Measurements from ENCODE around the gene LTBP2.

The LTBP2 gene

DNA sequence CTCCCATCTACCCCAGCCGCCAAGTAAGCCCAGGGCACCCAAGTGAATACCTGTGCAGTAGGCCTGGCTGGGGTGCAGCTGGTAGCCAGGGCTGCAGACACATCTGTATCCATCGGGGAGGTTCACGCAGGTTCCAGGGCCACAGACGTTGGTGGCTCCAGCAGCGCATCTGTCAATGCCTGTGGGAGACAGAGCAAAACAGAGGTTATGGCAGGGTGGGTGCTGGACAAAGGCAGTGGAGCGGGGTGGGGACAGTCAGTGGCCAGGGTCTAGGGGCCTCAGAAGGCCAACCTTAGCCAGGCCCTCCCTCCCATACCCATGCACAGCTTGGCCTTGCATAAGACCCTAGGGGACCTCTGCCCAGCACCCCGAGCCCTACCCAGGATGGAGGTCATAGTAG, 89.3 kb downstream of the LTBP2 start:
- DNase-seq = no peak

DNA sequence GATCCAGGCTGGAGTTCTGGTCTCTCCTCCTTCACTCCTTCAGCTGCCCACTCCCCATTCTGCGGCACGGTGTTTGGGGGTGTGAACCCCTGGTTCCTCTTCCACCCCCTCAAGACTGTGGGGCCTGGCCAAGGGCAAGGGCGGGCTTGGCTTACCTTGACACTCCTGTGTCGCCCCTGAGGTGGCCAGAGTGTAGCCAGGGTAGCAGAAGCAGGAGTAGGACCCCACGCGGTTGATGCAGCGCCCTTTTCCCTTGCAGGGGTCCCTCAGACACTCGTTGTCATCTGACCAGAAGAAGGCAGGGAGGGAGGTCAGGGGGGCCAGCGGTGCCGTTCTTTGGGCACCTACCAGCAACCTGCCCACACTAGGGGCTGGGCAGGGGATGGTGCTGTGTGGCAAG, 90.3 kb downstream of the LTBP2 start:
- DNase-seq = no peak

DNA sequence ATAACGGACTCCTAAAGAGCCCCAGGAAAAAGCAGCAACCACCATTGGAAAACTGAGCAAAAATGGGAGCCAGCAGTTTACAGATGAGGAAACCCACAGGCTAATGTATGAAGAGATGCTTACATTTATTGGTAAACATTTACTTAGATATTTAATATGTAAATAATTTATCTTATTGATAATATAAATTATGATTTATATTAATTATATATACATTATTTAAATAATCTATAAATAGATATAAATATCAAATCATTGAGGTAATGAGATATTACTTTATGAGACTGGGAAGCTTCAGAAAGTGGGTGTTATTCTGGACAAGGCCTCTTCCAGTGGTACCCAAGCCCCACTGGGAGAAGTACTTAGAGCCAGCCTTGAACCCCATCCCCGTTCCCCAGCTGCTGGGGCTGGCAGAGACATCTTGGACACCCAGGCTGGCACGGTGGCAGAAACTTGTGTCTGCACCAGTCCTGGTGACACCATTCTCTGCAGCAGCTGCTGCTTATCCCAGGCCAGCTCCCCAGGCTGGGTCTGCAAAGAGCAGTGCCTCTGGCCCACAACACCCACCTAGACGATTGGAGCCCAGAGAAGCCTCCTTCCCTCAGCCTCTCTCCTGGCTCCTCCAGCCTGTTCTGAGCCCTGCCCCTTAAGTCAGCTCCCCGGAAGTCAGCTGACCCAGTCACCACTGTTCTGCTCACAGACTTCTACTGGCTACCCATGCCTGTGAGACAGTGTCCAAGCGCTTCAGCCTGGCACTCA, 92.5 kb downstream of the LTBP2 start:
- no peak for DNase-seq

DNA sequence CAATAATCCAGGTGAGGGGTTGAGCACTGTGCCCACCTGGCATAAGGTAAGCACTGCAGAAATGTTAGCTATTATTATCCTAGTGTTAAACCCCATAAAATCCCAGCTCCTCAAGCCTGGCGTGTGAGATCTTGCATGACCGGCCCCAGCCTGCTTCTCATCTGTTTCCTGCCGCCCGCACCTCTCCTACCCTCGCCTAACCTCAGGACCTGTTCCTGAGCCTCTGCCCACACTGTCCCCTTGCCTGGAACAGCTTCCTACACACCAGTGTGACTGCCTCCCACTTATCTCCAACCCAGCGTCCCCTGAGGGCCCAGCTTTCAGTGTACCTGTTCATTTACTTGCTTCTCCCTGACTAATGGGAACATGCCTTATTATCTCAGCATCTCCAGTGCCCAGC, 93.8 kb downstream of the LTBP2 start:
- DNase-seq = no peak

DNA sequence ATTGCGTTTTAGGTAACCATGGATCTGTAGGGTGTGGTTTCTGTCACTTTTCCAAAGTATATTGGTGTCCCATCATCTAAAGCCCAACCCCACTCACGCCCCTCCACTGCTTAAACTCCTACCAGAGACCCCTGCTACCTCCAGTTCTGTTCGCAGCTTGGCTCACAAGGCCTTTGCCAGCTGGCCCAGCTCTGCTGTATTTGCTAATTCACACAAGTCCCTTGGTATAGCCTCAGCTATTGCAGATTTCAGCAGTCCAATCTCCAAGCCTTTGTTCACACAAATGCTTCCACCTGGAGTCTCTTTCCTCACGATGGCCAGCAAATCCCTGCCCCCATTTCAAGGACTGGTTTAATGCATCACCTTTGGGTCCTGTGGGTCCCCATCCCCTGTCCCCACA, 94.3 kb downstream of the LTBP2 start:
- DNase-seq = no peak

DNA sequence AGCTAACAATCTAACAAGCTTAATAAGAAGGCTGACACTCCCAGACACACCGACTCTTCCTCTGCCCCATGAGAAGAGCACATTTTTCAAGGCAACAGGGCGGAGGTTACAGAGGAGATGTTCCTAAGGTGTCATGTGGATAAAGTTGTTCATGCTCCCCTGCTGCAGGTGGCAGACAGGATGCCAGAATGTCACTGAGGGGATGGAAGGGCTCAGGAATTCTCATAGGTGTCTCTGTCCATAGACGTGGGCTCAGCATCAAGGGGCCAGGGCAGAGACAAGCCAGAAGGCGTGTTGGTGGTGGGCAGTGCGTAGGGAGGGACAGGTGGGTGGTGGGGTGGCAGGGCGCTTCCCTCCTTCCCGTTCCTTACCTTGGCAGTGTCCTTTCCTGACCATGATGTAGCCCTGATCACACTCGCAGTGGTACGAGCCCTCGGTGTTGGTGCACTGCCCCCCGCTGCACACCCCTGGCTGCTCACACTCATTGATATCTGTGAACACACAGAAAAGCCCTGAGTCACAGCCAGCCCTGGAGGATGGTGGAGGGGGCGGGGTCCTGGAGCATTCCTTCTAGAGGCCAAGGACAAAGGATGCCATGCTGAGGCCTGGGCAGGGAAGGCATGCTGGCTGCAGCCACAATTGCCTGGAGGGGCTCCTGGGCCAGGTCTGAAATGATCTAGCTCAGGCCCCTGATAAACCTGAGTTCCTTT, 95.4 kb downstream of the LTBP2 start:
- DNase-seq = no peak

DNA sequence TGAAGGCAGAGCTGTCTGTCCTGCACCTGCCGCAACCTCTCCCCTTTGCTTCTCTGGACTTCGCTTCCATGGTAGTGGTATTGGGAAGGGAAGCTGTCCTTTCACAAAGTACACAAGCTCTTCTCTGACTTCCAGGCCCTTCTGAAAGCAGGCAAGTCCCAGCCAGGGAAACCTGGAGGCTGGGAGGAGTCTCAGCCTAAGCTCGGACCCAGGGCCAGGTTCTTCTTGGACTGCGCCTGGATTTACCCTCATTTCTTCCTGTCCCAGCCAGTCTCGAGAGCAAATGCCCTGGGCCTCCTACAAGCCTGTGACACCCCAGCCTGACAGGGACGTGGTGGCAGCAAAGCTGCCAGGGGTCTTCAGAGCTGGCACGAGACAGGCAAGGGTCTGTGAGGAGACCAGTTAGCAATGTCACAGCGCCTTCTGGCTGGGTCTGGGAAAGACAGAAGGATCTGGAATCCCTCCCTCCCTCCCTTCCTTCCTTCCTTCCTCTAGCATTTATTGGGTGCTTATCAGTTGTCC, 96.1 kb downstream of the LTBP2 start:
- no peak for DNase-seq

DNA sequence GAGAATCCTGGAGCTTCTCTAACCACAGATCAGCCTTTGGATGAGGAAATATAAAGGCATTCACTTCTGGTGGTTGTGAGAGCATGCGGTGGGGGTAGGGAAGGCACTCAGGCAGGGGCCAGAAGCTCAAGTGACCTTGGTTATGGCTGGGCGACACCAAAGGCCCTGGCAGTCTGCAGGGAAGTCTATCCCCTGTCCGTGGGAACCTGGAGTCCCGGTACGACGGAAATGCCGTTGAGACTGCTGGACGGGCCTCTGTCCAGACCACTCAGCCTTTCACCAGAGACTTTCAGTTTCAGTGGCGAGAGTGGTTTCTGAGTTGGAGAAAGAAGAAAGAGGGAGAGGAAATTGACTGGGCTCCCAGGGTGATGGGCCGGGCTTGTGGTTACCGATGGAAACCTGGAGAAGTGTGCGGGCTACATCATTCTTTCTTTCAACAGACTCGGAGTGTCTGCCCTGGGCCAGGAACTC, 97.5 kb downstream of the LTBP2 start:
- no peak for DNase-seq

DNA sequence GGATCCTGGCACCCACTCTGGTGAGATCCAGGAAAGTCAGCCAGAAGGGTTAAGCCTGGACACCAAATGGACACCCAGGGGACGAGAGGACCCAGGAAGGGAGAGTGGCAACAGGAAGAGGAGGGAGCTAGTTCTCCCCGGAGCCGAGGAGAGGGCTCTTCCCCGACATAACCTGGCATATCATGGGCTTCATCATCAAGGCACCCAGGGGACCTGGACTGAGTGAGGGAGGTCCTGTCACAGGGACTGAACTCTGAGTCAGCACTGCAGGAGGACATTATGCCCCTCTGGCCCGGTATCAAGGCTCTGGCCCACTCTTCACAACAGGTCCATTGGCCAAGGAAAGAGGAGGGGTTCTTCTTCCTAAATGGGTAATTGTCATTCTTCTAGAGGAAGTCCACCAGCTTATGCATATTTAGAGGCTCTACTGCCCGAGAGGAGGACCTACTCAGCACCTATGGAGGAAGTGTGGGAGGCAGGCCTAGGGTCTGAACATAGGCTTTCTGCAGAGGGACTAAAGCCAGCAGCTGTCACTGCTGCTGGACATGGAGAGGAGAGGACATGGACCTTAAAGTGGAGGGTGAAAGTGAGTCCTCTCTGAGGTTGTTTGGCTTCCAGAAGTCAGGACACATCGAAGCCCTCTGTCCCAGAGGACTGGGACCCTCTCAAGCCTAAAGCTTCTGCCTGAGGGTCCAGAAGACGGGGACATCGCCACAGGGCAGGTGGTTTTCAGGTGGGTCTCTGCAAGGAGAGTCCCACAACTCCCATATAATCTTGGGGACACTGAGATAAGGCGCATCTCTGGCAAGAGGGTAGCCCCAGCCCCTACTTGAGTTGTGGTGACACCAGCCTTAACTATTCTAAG, 99.8 kb downstream of the LTBP2 start:
- no peak for DNase-seq

DNA sequence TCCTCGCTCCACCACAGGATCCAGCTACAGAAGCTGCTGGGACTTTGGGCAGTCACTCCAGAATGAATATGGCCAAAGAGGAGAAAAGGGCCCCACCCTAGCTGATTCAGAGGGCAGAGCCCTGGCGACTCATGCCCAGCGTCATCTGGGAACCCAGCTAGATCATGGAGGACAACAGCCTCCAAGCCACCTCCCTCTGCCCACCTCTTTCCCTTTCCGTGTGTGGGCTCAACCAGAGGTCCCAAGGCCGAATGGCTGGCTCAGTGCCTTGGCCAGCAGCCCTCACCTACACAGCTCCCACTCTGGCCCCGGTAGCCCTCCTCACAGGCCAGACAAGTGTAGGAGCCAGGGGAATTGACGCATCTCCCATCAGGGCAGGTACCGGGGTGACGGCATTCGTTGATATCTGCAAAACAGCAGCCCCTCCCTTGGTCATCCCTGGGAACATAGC, 101.1 kb downstream of the LTBP2 start:
- DNase-seq = no peak

DNA sequence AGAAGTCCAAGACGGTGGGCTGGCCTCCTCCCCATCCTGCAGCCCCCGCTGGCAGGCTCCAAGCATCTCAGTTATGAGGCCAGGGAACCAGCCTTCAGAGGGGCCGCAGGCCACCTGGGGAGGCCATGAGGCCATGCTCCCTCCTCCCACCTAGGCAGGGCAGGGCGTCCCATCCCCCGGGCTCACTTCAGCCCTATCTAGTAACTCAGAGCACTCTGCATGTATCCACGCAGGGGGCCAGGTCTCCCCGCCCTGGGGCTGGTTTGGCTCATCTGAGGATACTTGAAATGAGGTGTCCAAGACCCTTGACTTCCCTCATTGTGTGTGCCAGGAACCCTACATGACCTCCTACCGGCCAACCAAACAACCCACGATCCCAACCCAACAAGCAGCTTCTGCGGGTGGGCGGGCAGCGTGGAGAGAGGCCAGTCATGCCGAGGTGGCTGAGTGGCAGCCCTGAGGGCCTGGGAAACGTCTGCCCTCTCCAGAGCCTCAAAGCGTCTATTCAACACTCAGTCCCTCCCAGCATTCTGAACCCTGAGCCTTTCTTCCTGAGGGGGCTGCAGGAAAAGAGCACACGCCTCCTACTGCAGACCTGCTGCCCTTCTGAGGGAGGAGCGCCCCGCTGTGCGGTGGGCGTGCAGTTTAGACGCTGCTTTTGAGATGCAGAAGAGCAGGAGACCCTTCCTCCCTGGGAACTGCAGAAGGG, 101.7 kb downstream of the LTBP2 start:
- DNase-seq = no peak

DNA sequence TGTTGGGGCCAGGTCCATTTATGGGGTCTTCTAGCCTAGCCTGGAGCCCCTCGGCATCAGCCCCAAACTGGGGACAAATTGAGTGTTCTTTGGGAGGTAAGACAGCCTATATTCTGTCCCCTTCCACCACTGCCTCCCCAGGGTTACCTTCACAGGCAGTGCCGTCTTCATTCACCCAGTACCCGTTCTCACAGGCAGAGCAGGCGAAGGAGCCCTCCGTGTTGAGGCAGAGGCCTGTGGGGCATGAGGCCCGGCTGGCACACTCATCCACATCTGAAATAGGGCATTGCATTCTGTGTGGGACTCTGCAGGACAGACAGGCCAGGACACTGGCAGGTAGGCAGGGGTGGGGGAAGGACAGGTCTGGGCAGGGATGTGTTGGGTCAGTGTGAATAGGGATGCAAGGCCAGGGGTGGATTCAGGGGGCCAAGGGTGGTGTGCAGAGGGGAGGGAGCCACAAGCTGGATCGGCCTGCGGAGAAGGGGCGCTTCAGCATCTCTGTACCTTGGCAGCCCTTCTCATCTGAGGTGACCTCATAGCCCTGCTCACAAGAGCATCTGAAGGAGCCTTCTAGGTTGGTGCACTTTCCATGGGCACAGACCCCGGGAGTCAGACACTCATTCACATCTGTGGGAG, 102.3 kb downstream of the LTBP2 start:
- DNase-seq = no peak

DNA sequence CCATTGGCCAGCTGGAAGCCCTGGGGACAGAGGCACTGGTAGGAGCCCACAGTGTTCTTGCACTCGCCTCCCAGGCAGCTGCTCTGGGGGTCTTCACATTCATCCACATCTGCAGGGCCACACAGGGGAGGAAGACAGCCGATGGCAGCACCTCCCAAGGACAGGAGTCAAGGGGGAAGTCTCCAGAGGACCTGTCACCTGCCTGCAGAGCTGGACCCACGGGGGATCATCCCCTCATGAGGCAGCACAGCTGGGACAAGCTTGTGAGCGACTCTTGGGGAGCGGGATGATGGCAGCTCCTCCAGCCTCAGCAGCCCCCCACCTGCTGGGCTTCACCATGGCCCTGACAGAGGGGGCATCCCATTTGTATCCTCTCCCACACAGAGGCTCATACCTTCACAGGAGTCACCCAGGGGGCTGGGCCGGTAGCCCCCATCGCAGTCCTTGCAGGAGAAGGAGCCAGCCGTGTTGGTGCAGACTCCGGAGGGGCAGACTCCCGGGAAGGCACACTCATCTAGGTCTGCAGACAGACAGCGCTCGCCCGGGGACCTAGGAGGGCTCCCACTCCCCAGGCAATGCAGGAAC, 103.1 kb downstream of the LTBP2 start:
- no peak for DNase-seq

DNA sequence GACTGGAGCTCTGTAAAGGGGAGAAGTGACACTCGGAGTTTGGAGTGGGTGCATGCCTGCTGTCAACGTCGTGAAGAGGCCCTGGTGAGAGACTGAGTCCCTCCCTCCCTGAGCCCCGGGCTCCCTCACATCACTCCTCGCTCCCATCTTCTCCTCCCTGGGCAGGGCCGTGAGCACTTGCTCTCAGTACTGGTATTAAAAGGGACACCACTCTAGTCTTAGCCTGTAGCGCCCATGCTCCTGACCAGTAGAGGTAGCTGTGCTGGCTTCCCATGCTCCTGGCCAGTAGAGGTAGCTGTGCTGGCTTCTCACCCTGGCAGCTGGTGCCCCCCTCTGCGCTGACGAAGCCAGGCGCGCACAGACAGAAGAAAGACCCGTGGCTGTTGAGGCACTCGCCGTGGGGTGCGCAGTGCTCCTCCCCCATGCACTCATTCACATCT, 103.7 kb downstream of the LTBP2 start:
- no peak for DNase-seq

DNA sequence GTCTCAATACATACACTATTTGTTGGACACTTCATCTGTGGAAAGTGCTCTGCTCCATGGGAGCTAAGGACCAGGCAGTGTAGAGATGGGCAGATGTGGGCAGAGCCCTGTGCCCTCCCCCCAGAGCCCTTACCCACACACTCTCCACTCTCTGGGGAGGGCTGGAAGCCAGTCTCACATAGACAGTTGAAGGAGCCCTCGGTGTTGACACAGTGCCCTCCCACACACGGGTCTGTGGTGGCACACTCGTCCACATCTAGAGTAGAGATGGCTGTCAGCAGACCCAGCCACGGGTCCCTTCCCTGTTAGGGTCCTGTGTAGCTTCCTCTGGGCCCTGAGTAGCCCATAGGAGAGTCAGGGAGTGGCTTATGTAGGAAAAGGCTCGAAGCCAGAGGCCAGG, 104.2 kb downstream of the LTBP2 start:
- no peak for DNase-seq

DNA sequence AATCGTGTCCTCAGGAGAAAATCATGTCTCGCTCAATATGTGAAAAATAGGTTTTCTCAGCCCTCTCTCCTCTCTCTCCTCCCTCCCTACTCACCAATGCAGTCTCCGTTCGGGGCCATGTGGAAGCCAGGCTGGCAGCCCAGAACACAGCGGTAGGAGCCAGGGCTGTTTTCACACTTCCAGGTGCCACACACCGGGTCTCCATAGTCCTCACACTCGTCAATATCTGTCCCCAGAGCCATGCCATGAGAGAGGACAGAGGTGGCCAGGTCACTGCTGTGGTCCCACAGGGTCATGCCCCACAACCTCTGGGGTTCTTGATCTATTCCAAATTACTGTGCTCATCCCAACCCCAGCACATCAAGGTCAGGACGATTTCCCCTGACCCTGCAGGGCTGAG, 105.0 kb downstream of the LTBP2 start:
- DNase-seq = no peak

DNA sequence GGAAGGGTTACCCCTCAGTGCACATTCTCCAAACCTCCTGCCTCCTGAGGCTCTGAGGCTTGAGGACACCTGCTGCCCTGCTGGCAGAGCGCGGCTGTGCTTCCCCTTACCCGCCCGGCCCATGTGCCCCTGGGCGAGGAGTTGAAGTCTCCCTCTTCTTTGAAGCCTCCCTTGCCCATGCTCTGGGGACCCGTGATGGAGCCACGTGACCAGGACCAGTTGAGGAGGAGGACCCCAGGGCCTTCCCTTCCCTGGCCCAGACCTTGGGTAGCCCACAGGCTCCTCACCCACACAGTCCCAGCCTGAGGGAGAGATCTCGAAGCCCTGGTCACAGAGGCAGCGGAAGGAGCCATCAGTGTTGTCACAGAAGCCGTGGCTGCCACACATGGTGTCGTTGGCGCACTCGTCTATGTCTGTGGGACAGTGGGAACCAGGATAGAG, 105.6 kb downstream of the LTBP2 start:
- no peak for DNase-seq

DNA sequence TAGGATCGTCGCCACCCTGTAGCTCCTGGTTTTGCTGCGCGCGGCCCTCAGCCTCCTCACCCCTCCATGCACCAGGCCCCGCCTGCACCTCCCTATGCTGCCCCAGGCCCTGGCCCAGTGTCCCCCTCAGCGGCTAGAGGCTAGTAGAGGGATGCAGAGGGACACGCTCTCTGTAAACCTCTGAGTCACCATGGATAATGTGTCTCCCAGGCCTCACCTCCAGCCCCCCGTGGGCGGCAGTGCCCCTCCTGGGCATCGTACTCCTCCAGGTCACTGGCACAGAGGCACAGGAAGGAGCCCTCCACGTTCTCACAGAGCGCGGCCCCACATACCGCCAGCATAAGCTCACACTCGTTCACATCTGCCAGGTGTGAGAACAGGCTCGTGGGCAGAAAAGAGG, 106.2 kb downstream of the LTBP2 start:
- DNase-seq = no peak

DNA sequence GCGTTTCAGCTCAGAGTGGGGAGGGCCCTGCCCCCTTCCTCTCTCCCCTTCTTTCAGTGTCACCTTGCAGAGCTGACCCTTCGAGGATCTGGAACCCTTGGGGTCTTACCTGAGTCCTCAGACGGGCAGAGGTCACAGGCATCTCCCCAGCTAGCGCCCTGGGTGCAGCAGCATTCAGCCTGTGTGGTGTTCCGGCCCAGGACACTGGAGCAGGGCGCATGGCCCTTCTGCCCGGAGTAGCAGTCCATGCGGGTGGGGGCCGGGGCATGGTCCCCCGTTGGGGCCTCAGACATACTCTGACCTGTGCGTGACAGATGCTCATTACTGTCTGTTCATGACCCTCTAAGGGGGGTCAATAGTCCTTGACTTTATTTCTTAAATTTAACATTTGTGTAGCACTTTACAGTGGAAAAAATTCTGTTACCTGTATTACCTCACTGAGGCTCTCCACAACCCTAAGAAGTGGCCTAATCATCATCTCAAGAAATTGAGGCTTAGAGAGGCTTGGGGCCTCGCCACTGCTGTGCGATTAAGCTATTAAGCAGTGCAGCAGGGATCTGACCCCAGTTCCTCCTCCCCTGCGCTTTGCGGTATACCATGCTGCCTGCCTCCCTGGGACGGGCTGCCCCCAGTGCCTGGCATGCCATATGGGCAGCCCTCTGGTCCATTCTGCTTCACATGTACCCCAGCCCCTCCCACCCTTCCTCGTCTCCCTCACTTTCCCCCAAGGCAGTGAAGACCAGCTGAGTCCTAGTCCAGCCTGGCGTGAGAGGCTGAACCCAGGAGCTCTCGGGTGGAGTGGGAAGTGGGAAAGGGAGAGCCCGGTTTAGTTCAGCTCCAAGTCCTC, 106.9 kb downstream of the LTBP2 start:
- DNase-seq = no peak

DNA sequence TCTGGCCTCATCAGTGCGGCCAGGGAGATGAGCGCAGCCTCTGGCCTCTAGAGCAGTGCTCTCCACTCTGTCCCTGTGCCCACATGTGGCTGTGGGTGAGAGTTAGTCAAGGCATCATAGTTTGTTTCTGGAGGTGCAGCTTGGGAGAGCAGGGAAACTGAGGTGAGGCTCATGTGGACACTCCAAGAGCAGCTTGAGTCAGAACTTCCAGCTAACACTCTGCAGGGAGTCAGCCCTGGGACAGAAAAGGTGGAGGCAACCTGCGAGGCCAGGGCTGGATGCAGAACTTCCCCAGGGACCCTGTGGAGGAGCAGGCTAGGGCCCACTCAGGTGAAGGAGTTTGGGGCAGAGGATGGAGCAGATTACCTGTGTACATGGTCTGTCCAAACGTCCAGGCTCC, 107.6 kb downstream of the LTBP2 start:
- DNase-seq = no peak

DNA sequence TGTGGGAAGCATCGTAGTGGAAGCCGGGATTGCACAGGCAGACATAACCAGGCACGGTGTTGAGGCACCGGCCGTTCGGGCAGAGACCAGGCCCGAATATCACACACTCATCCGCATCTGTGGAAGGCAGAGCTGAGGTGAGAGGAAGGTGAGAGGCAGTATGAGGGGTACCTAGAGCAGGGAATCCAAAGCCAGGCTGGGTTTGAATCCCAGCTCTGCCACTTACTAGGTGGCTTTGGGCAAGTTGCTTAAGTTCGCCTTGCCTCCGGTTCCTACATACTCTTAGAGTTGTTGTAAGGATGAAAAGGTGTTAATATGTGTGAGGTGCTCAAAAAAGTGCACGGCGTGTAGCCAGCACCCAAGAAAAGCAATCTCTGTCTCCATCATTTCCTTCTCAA, 108.1 kb downstream of the LTBP2 start:
- no peak for DNase-seq

Measured in CD4-positive, alpha-beta T cell treated with Interleukin-12 subunit alpha and Interleukin-12 subunit beta, for 1 hour (primary cell).